Occipital lobe (tissue), 3 donors: ENCODE results near the gene PTPN6. TPM values are rescaled to one million over a fixed set of nuclear protein-coding genes. Genes with fewer than 3 reads are reported as not detected.

ENCODE experiments used
- DNase-seq: peaks from one replicate; lab custom pipeline; 2025; lab: John Stamatoyannopoulos, UW
- small RNA-seq: library from RNA; depleted of rRNA; stranded (forward); fragments of <200 nt; gene quantifications from one replicate; pipeline ENCODE3, GENCODE V24; 2014
- total RNA-seq: library from RNA; depleted of rRNA; stranded (reverse); fragments of >200 nt; gene quantifications from one replicate; pipeline ENCODE4 v1.2.3, GENCODE V29; 2014

PTPN6 gene
- total RNA-seq, 1 donor from 2014 or later = 3.1 TPM

DNA sequence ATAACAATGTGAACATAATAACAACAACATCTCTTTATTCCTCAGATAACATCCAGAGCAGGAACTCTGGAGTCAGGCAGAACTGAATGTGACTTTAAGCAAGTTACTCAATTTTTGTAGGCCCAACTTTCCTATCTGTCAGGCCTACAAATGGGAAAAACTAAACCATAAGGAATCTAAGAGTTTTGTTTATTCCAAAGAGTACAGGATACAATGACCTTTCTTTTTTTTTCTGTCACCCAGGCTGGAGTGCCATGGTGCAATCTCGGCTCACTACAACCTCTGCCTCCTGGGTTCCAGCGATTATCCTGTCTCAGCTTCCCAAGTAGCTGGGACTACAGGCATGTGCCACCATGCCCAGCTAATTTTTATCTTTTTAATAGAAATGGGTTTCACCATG lies 57.7 kb downstream of the PTPN6 start:
- no peak for DNase-seq

DNA sequence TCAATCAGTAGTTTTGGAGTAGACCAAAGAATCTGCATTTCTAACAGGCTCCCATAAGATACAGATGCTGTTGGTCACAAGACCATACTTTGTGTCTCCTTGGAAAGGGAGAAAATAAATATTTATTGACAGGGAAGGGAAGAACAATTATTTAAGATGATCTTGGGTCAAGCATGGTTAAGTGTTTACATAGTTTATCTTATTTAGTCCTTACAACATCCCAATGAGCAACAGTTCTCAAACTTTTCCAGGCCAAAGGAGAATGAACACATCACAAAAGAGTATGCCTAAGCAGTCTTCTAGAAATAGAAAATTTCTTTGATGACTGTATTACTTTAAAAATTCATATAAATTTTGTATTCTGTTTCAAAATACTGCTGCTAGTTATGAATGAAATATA lies 58.4 kb downstream of the PTPN6 start:
- no peak for DNase-seq

Small RNA genes within 50 kb of the gene (small RNA-seq; reads per million reads assigned to genes)
- gene MIR141 (0.29 reads per million, percentile 10 among the genes with 10 or more reads in this experiment), gene MIR200C (0.09 reads per million), gene RNU7-1 (not detected), gene SCARNA12 (0.84 reads per million, percentile 69 among the genes with 10 or more reads in this experiment)

Other genes with a start within 250 kb of the PTPN6 start
- gene COPS7A, start 227.3 kb upstream of the PTPN6 start, total RNA-seq = 37.1 TPM
- gene MLF2, start 198.2 kb upstream of the PTPN6 start, total RNA-seq = 81.4 TPM
- gene PTMS, start 185.0 kb upstream of the PTPN6 start, total RNA-seq = 26.8 TPM
- not detected for gene LAG3, start 178.8 kb upstream of the PTPN6 start, total RNA-seq
- 2.3 TPM for gene CD4, start 161.8 kb upstream of the PTPN6 start, total RNA-seq
- gene GPR162, start 129.5 kb upstream of the PTPN6 start, total RNA-seq = 61.3 TPM
- gene P3H3, start 122.9 kb upstream of the PTPN6 start, total RNA-seq = 11.2 TPM
- gene GNB3, start 110.4 kb upstream of the PTPN6 start, total RNA-seq = 0.94 TPM
- gene CDCA3, start 100.1 kb upstream of the PTPN6 start, total RNA-seq = 3.9 TPM
- 66.8 TPM for gene USP5, start 99.2 kb upstream of the PTPN6 start, total RNA-seq
- 179 TPM for gene TPI1, start 83.8 kb upstream of the PTPN6 start, total RNA-seq
- 2.8 TPM for gene SPSB2, start 78.1 kb upstream of the PTPN6 start, total RNA-seq
- 7.6 TPM for gene LRRC23, start 46.5 kb upstream of the PTPN6 start, total RNA-seq
- 137 TPM for gene ENO2, start 36.8 kb upstream of the PTPN6 start, total RNA-seq
- gene ATN1, start 23.4 kb upstream of the PTPN6 start, total RNA-seq = 9.2 TPM
- gene RNU7-1, start 7.5 kb upstream of the PTPN6 start, total RNA-seq = not detected
- 243 TPM for gene C12orf57, start 7.3 kb upstream of the PTPN6 start, total RNA-seq
- 102 TPM for gene PHB2, start 19.3 kb downstream of the PTPN6 start, total RNA-seq
- 26.0 TPM for gene EMG1, start 19.6 kb downstream of the PTPN6 start, total RNA-seq
- 6.6 TPM for gene LPCAT3, start 67.1 kb downstream of the PTPN6 start, total RNA-seq
- gene C1S, start 109.4 kb downstream of the PTPN6 start, total RNA-seq = 10.8 TPM
- gene C1R, start 141.1 kb downstream of the PTPN6 start, total RNA-seq = 2.5 TPM
- gene C1RL, start 157.9 kb downstream of the PTPN6 start, total RNA-seq = 3.4 TPM
- gene RBP5, start 177.5 kb downstream of the PTPN6 start, total RNA-seq = not detected
- 60.5 TPM for gene CLSTN3, start 179.0 kb downstream of the PTPN6 start, total RNA-seq
- 71.1 TPM for gene PEX5, start 238.3 kb downstream of the PTPN6 start, total RNA-seq